Mesendoderm (in vitro differentiated cells): ENCODE data around the gene GPR142.

Source experiments
- DNase-seq: peaks from one replicate; pipeline ENCODE4 v3.0.0; 2013
- H2AK5ac ChIP-seq: 2 replicates; pipeline ENCODE4 v1.6.1; 2013; ENCODE audit warnings: low read length, inconsistent platforms
- H2BK120ac ChIP-seq: 2 replicates; pipeline ENCODE4 v1.6.1; 2013; ENCODE audit warnings: low read depth, mild to moderate bottlenecking, low read length, moderate library complexity, mixed read lengths
- H2BK15ac ChIP-seq: replicated peaks from 2 replicates; pipeline ENCODE4 v1.6.1; 2013; ENCODE audit warnings: low read depth, mild to moderate bottlenecking, moderate library complexity
- H2BK5ac ChIP-seq: 2 replicates; pipeline ENCODE4 v1.6.1; 2013; ENCODE audit warnings: low read length, inconsistent platforms
- H3K18ac ChIP-seq: 2 replicates; pipeline ENCODE4 v1.6.1; 2013; ENCODE audit warnings: mild to moderate bottlenecking, low read length, mixed read lengths
- H3K23ac ChIP-seq: one replicate; pipeline ENCODE4 v1.6.1; 2013; ENCODE audit warnings: low read length
- H3K27ac ChIP-seq: 2 replicates; pipeline ENCODE4 v1.5.1; 2013; ENCODE audit warnings: low read depth, mild to moderate bottlenecking, inconsistent platforms, low read length, moderate library complexity
- H3K27me3 ChIP-seq: 2 replicates; pipeline ENCODE4 v1.6.1; 2013; ENCODE audit warnings: low read length, control low read depth, mild to moderate bottlenecking, inconsistent platforms; ENCODE audit not compliant: insufficient read depth, poor library complexity
- H3K36me3 ChIP-seq: 2 replicates; pipeline ENCODE4 v1.6.1; 2013; ENCODE audit warnings: low read length, inconsistent platforms; ENCODE audit not compliant: control insufficient read depth, insufficient read depth
- H3K4ac ChIP-seq: one replicate; pipeline ENCODE4 v1.6.1; 2013; ENCODE audit warnings: low read depth, mild to moderate bottlenecking, low read length, moderate library complexity
- H3K4me1 ChIP-seq: 2 replicates; pipeline ENCODE4 v1.6.1; 2013; ENCODE audit warnings: low read depth, low read length, inconsistent platforms; ENCODE audit not compliant: control insufficient read depth
- H3K4me2 ChIP-seq: 2 replicates; pipeline ENCODE4 v1.6.1; 2013; ENCODE audit warnings: low read length
- H3K4me3 ChIP-seq: 2 replicates; pipeline ENCODE4 v1.5.1; 2013; ENCODE audit warnings: mild to moderate bottlenecking, low read length
- H3K56ac ChIP-seq: one replicate; pipeline ENCODE4 v1.6.1; 2013; ENCODE audit warnings: low read length
- H3K79me1 ChIP-seq: 2 replicates; pipeline ENCODE4 v1.6.1; 2013; ENCODE audit warnings: low read length, inconsistent platforms
- H3K79me2 ChIP-seq: 2 replicates; pipeline ENCODE4 v1.6.1; 2013; ENCODE audit warnings: mild to moderate bottlenecking, low read length; ENCODE audit not compliant: control insufficient read depth, insufficient read depth
- H3K9ac ChIP-seq: 2 replicates; pipeline ENCODE4 v1.6.1; 2013; ENCODE audit warnings: low read length, inconsistent platforms
- H4K5ac ChIP-seq: one replicate; pipeline ENCODE4 v1.6.1; 2013; ENCODE audit warnings: low read length
- H4K8ac ChIP-seq: one replicate; pipeline ENCODE4 v1.6.1; 2013; ENCODE audit warnings: low read depth, mild to moderate bottlenecking, control low read depth, low read length, moderate library complexity
- WGBS: extraction: QIAGEN DNeasy Blood & Tissue Kit; methylation state at CpG from one replicate; pipeline ENCODE4 v1.1.7; 2013; ENCODE audit warnings: low lambda C conversion rate, missing lambda C conversion rate; ENCODE audit not compliant: insufficient coverage; ENCODE audit errors: extremely low coverage; 5-methylcytosine and 5-hydroxymethylcytosine counted together

GPR142 gene

DNA sequence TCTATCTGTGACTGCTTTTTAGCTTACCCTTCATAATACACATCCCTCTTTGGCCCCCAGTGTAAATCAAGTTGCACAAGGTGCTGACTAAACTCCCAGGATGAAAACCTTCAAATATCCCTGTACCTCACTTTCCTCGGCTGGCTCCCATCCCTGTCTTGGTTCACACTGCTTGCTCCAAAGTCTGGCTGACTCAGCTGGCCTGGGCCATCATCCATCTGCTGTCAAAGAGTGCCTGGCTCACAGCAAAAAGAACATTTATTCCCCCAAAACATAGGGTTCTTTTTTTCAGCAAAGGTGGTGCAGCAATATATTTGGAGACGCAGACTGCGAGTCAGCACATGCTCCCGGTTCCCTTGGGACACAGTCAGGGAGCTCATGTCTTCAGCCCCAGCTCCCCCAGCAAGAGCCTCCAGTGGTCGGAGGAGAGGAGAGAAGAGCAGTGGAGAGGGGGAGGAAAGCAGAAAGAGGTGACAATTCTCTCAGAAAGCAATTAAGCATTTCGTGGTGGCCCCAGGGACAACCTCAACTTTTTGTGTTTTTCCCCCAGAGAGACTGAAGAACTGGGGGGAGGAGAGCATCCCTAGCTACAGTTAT is 26.1 kb downstream of the GPR142 start:
- Histone ChIP-seq H3K18ac (no peak overlapping the region), H3K4me2 (no peak overlapping the region), H2BK120ac (no peak overlapping the region), H3K4ac (no peak overlapping the region), H2AK5ac (no peak overlapping the region), H3K9ac (no peak overlapping the region), H3K23ac (no peak overlapping the region), H2BK5ac (no peak overlapping the region), H2BK15ac (no peak overlapping the region), H3K56ac (no peak overlapping the region), H3K4me1 (no peaks in the 10 kb centered on the region), H3K27ac (no peak overlapping the region), H3K27me3 (no peaks in the 10 kb centered on the region), H4K5ac (no peak overlapping the region), H3K79me1 (no peaks in the 10 kb centered on the region), H3K36me3 (no peaks in the 10 kb centered on the region), H3K4me3 (no peak overlapping the region), H3K79me2 (no peaks in the 10 kb centered on the region), H4K8ac (no peak overlapping the region)
- no peak for DNase-seq
- no CpG with 5 or more reads among the region's 6 CpGs for WGBS

- Histone ChIP-seq H3K4me3 (no peak overlapping the region), H2AK5ac (no peak overlapping the region), H3K27me3 (no peaks in the 10 kb centered on the region), H3K79me2 (no peaks in the 10 kb centered on the region), H2BK5ac (no peak overlapping the region), H3K23ac (no peak overlapping the region), H3K4me2 (no peak overlapping the region), H3K27ac (no peak overlapping the region), H4K5ac (no peak overlapping the region), H3K79me1 (no peaks in the 10 kb centered on the region), H4K8ac (no peak overlapping the region), H3K9ac (no peak overlapping the region), H3K4ac (no peak overlapping the region), H2BK120ac (no peak overlapping the region), H2BK15ac (no peak overlapping the region), H3K36me3 (no peaks in the 10 kb centered on the region), H3K18ac (no peak overlapping the region), H3K4me1 (no peaks in the 10 kb centered on the region), H3K56ac (no peak overlapping the region)
- DNase-seq: no peak
- no CpG with 5 or more reads among the region's 12 CpGs for WGBS
Measured at GRCh38 chr17:74394275-74394950, 27.1 kb downstream of the GPR142 start.

DNA sequence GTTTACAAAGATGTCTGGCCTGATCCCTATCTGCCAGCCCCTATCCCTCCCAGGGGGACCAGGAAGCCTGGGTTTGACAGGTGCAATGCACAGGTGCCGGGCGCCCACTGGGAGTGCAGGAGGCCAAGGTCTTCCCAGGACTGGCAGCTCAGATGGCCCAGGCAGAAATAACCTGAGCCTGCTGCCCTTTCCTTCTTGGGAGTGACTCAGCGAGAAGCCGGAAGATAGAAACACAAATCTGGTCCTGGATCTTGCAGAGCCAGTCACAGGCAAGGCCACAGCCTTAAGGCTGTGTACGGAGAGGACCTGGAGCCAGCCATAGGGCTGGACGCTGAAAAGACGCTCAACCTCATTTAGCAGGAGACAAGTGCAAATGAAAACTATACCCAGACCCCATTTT is 27.7 kb downstream of the GPR142 start:
- Histone ChIP-seq H4K8ac (no peak overlapping the region), H3K4me2 (no peak overlapping the region), H4K5ac (no peak overlapping the region), H3K79me1 (no peaks in the 10 kb centered on the region), H3K4ac (no peak overlapping the region), H3K27ac (no peak overlapping the region), H2BK120ac (no peak overlapping the region), H3K36me3 (no peaks in the 10 kb centered on the region), H3K23ac (no peak overlapping the region), H3K9ac (no peak overlapping the region), H2BK15ac (no peak overlapping the region), H3K56ac (no peak overlapping the region), H2BK5ac (no peak overlapping the region), H3K4me3 (no peak overlapping the region), H2AK5ac (no peak overlapping the region), H3K27me3 (no peaks in the 10 kb centered on the region), H3K4me1 (no peaks in the 10 kb centered on the region), H3K79me2 (no peaks in the 10 kb centered on the region), H3K18ac (no peak overlapping the region)
- DNase-seq: no peak
- no CpG with 5 or more reads among the region's 7 CpGs for WGBS

GRCh38 chr17:74396567-74396966 is 29.3 kb downstream of the GPR142 start:
- no peaks in the 10 kb centered on the region for H3K27me3 ChIP-seq
- H2BK5ac ChIP-seq: no peak overlapping the region
- no peak for DNase-seq
- no peaks in the 10 kb centered on the region for H3K4me1 ChIP-seq
- no peak overlapping the region for H3K4ac ChIP-seq
- no peak overlapping the region for H2BK120ac ChIP-seq
- no peaks in the 10 kb centered on the region for H3K79me2 ChIP-seq
- no peaks in the 10 kb centered on the region for H3K79me1 ChIP-seq
- H3K36me3 ChIP-seq: no peaks in the 10 kb centered on the region
- H2AK5ac ChIP-seq: no peak overlapping the region
- no peak overlapping the region for H3K27ac ChIP-seq
- H4K5ac ChIP-seq: no peak overlapping the region
- H3K4me2 ChIP-seq: no peak overlapping the region
- no peak overlapping the region for H3K4me3 ChIP-seq
- H3K56ac ChIP-seq: no peak overlapping the region
- no CpG with 5 or more reads among the region's 4 CpGs for WGBS
- no peak overlapping the region for H2BK15ac ChIP-seq
- no peak overlapping the region for H3K18ac ChIP-seq
- no peak overlapping the region for H4K8ac ChIP-seq
- no peak overlapping the region for H3K9ac ChIP-seq
- no peak overlapping the region for H3K23ac ChIP-seq

DNA sequence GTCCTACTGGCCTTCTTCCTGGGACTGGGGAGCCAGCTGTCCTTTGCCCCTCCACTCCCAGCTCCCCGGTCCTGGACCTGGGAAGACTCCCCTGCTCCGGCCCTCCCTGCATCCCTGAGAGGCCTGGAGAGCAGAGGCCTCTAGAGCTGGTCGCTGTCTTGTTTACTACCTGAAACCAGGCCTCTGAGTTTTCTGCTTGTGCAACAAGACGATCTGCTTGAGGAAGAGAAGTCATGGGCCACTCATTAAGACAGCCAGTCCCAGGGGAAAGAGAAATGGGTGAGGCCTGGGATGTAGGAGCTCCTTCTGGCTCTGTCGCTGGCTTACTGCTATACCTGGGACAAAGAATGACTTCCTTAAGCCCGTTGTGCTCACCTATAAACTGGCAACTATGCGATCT is 34.7 kb downstream of the GPR142 start:
- no peaks in the 10 kb centered on the region for H3K79me1 ChIP-seq
- no peak for DNase-seq
- no peak overlapping the region for H3K4me3 ChIP-seq
- no peak overlapping the region for H3K27ac ChIP-seq
- no peak overlapping the region for H3K4me2 ChIP-seq
- peaks cover 6% of the 10 kb centered on the region for H3K4me1 ChIP-seq
- no peaks in the 10 kb centered on the region for H3K27me3 ChIP-seq
- H2BK120ac ChIP-seq: no peak overlapping the region
- no peak overlapping the region for H3K23ac ChIP-seq
- no peak overlapping the region for H2AK5ac ChIP-seq
- H2BK15ac ChIP-seq: no peak overlapping the region
- H3K9ac ChIP-seq: no peak overlapping the region
- no peak overlapping the region for H2BK5ac ChIP-seq
- H4K8ac ChIP-seq: no peak overlapping the region
- H3K36me3 ChIP-seq: no peaks in the 10 kb centered on the region
- no peak overlapping the region for H3K56ac ChIP-seq
- no peak overlapping the region for H3K4ac ChIP-seq
- H3K79me2 ChIP-seq: no peaks in the 10 kb centered on the region
- WGBS: no CpG with 5 or more reads among the region's 7 CpGs
- no peak overlapping the region for H3K18ac ChIP-seq
- H4K5ac ChIP-seq: no peak overlapping the region
